Central memory CD8-positive, alpha-beta T cell (primary cell): ENCODE measurements around the gene PROM2.

Experiments used
- ATAC-seq: fragments of 150-1000 bp; cut with Tn5 transposase; replicated peaks from 2 replicates; pipeline ENCODE4 v1.10.0; 2022; ENCODE audit warnings: mild to moderate bottlenecking, moderate FRiP score, moderate number of reproducible peaks; ENCODE audit not compliant: poor library complexity, severe bottlenecking; ENCODE audit errors: extremely low read depth
- DNase-seq, 2 donors: peaks; one replicate each; pipeline ENCODE4 v3.0.0; 2021; ENCODE audit warnings: low spot score in 2 of 2
- H3K27ac Mint-ChIP-seq: one replicate; pipeline ENCODE4 v1.8.0; 2022; ENCODE audit warnings: low read depth, mild to moderate bottlenecking, moderate library complexity, mixed read lengths
- H3K27me3 Mint-ChIP-seq: one replicate; pipeline ENCODE4 v1.8.0; 2022; ENCODE audit warnings: mixed read lengths
- H3K36me3 Mint-ChIP-seq: one replicate; pipeline ENCODE4 v1.8.0; 2022; ENCODE audit warnings: mild to moderate bottlenecking, moderate library complexity, mixed read lengths; ENCODE audit not compliant: insufficient read depth
- H3K4me1 Mint-ChIP-seq: one replicate; pipeline ENCODE4 v1.8.0; 2022; ENCODE audit warnings: mixed read lengths
- H3K4me3 Mint-ChIP-seq: one replicate; pipeline ENCODE4 v1.8.0; 2022; ENCODE audit warnings: mild to moderate bottlenecking, moderate library complexity, mixed read lengths
- H3K9me3 Mint-ChIP-seq: one replicate; pipeline ENCODE4 v1.8.0; 2022; ENCODE audit warnings: mixed read lengths

PROM2 gene

GRCh38 chr2:95316466-95317122, 42.3 kb downstream of the PROM2 start:
- H3K9me3 Mint-ChIP-seq: no peaks in the 10 kb centered on the region
- no peak overlapping the region for H3K27ac Mint-ChIP-seq
- DNase-seq (no peak), ATAC-seq (no peak)
- no peaks in the 10 kb centered on the region for H3K4me1 Mint-ChIP-seq
- no peaks in the 10 kb centered on the region for H3K36me3 Mint-ChIP-seq
- H3K27me3 Mint-ChIP-seq: peaks cover 34% of the 10 kb centered on the region
- no peak overlapping the region for H3K4me3 Mint-ChIP-seq

- no peak for ATAC-seq
- no peaks in the 10 kb centered on the region for H3K9me3 Mint-ChIP-seq
- DNase-seq: no peak
- H3K4me1 Mint-ChIP-seq: no peaks in the 10 kb centered on the region
- H3K4me3 Mint-ChIP-seq: no peak overlapping the region
- no peak overlapping the region for H3K27ac Mint-ChIP-seq
- no peaks in the 10 kb centered on the region for H3K36me3 Mint-ChIP-seq
- peaks cover 34% of the 10 kb centered on the region for H3K27me3 Mint-ChIP-seq
Observed at GRCh38 chr2:95317123-95317500, 42.9 kb downstream of the PROM2 start.

- Mint-ChIP-seq H3K27me3 (peaks cover 34% of the 10 kb centered on the region), H3K27ac (no peak overlapping the region), H3K4me1 (no peaks in the 10 kb centered on the region), H3K36me3 (no peaks in the 10 kb centered on the region), H3K9me3 (no peaks in the 10 kb centered on the region), H3K4me3 (no peak overlapping the region)
- ATAC-seq: no peak
- DNase-seq: no peak
Observed at GRCh38 chr2:95317665-95318425, 43.6 kb downstream of the PROM2 start.

- DNase-seq: no peak
- ATAC-seq: no peak
- Mint-ChIP-seq H3K36me3 (no peaks in the 10 kb centered on the region), H3K9me3 (no peaks in the 10 kb centered on the region), H3K27ac (no peak overlapping the region), H3K27me3 (peaks cover 34% of the 10 kb centered on the region), H3K4me1 (no peaks in the 10 kb centered on the region), H3K4me3 (no peak overlapping the region)
Observed at GRCh38 chr2:95318431-95319220, 44.4 kb downstream of the PROM2 start.

- no peak for DNase-seq
- Mint-ChIP-seq H3K9me3 (no peaks in the 10 kb centered on the region), H3K4me1 (no peaks in the 10 kb centered on the region), H3K27ac (no peak overlapping the region), H3K27me3 (peaks cover 26% of the 10 kb centered on the region), H3K36me3 (no peaks in the 10 kb centered on the region), H3K4me3 (no peak overlapping the region)
- no peak for ATAC-seq
Observed at GRCh38 chr2:95319481-95320343, 45.5 kb downstream of the PROM2 start.

GRCh38 chr2:95320344-95320712, 46.1 kb downstream of the PROM2 start:
- H3K27me3 Mint-ChIP-seq: peaks cover 22% of the 10 kb centered on the region
- H3K9me3 Mint-ChIP-seq: no peaks in the 10 kb centered on the region
- no peak for DNase-seq
- no peak for ATAC-seq
- H3K4me3 Mint-ChIP-seq: no peak overlapping the region
- no peaks in the 10 kb centered on the region for H3K4me1 Mint-ChIP-seq
- no peak overlapping the region for H3K27ac Mint-ChIP-seq
- H3K36me3 Mint-ChIP-seq: no peaks in the 10 kb centered on the region

GRCh38 chr2:95320986-95321767, 46.9 kb downstream of the PROM2 start:
- H3K27me3 Mint-ChIP-seq: peaks cover 17% of the 10 kb centered on the region
- H3K4me3 Mint-ChIP-seq: no peak overlapping the region
- no peak for DNase-seq
- H3K27ac Mint-ChIP-seq: no peak overlapping the region
- H3K9me3 Mint-ChIP-seq: no peaks in the 10 kb centered on the region
- ATAC-seq: no peak
- no peaks in the 10 kb centered on the region for H3K4me1 Mint-ChIP-seq
- H3K36me3 Mint-ChIP-seq: no peaks in the 10 kb centered on the region

- Mint-ChIP-seq H3K36me3 (no peaks in the 10 kb centered on the region), H3K27ac (no peak overlapping the region), H3K4me3 (no peak overlapping the region), H3K9me3 (no peaks in the 10 kb centered on the region), H3K27me3 (peaks cover 6% of the 10 kb centered on the region), H3K4me1 (no peaks in the 10 kb centered on the region)
- DNase-seq (no peak), ATAC-seq (no peak)
Observed at GRCh38 chr2:95323347-95324155, 49.3 kb downstream of the PROM2 start.

GRCh38 chr2:95325026-95325425, 50.8 kb downstream of the PROM2 start:
- no peak for ATAC-seq
- H3K27ac Mint-ChIP-seq: no peak overlapping the region
- no peaks in the 10 kb centered on the region for H3K36me3 Mint-ChIP-seq
- no peak overlapping the region for H3K4me3 Mint-ChIP-seq
- no peaks in the 10 kb centered on the region for H3K4me1 Mint-ChIP-seq
- DNase-seq: no peak
- H3K9me3 Mint-ChIP-seq: no peaks in the 10 kb centered on the region
- H3K27me3 Mint-ChIP-seq: no peaks in the 10 kb centered on the region

- no peak overlapping the region for H3K27ac Mint-ChIP-seq
- DNase-seq: no peak
- H3K9me3 Mint-ChIP-seq: no peaks in the 10 kb centered on the region
- ATAC-seq: no peak
- peaks cover under 1% of the 10 kb centered on the region for H3K36me3 Mint-ChIP-seq
- H3K4me3 Mint-ChIP-seq: no peak overlapping the region
- no peaks in the 10 kb centered on the region for H3K27me3 Mint-ChIP-seq
- H3K4me1 Mint-ChIP-seq: no peaks in the 10 kb centered on the region
Observed at GRCh38 chr2:95325590-95326432, 51.6 kb downstream of the PROM2 start.
